K562 (cell line): ENCODE measurements around the gene DTX4. TPM values are rescaled to one million over a fixed set of nuclear protein-coding genes. Genes with fewer than 3 reads are reported as not detected.

ENCODE experiments used
- CXXC5 ChIP-seq: fragments of 250-450 bp; sonication (Bioruptor Pico); IDR thresholded peaks from 2 replicates; pipeline ENCODE4 v1.8.0; 2022; ENCODE audit warnings: inconsistent platforms, mild to moderate bottlenecking, moderate library complexity
- HLTF ChIP-seq: fragments of 450-650 bp; IDR thresholded peaks from 2 replicates; pipeline ENCODE4 v1.6.1; 2016
- L3MBTL2 ChIP-seq: fragments of 450-650 bp; IDR thresholded peaks from 2 replicates; pipeline ENCODE4 v1.6.1; 2016; ENCODE audit warnings: mild to moderate bottlenecking, moderate library complexity
- NR1H2 ChIP-seq: sonication (generic); formaldehyde crosslinking; IDR thresholded peaks from 2 replicates; pipeline ENCODE4 v1.4.0; 2020; ENCODE audit warnings: mild to moderate bottlenecking, missing genetic modification reagents
- POLR2A ChIP-seq: fragments of 450-650 bp; conservative IDR thresholded peaks from 2 replicates; pipeline ENCODE4 v1.6.1; 2016
- PRMT5 ChIP-seq: sonication (generic); formaldehyde crosslinking; IDR thresholded peaks from 2 replicates; pipeline ENCODE4 v1.5.0; 2020; ENCODE audit warnings: missing genetic modification reagents
- RAD51 ChIP-seq: fragments of 450-650 bp; IDR thresholded peaks from 2 replicates; pipeline ENCODE4 v1.7.1; 2016; ENCODE audit warnings: low read depth, mild to moderate bottlenecking, borderline replicate concordance
- SAP30 ChIP-seq: fragments of 200-600 bp; sonication (generic); IDR thresholded peaks from 2 replicates; pipeline ENCODE4 v1.6.1; 2012; ENCODE audit warnings: borderline replicate concordance, low read depth, mild to moderate bottlenecking, moderate library complexity, low read length, control low read depth, inconsistent platforms; ENCODE audit not compliant: insufficient read depth, poor library complexity, severe bottlenecking
- TCF7L2 ChIP-seq: fragments of 150-350 bp; IDR thresholded peaks from 2 replicates; pipeline ENCODE4 v1.6.1; 2016; ENCODE audit warnings: low read depth, mild to moderate bottlenecking, low read length, moderate library complexity
- ZNF263 ChIP-seq: sonication (generic); formaldehyde crosslinking; IDR thresholded peaks from 2 replicates; pipeline ENCODE4 v1.8.0; 2022; ENCODE audit warnings: mild to moderate bottlenecking, missing genetic modification reagents, borderline replicate concordance
- polyA plus RNA-seq, 8 experiments: library from polyadenylated mRNA; depleted of rRNA in 4 of 8; stranded (reverse) in 5 of 8; unstranded in 3 of 8; fragments of >200 nt; fragmentation: Nextera tagmentation in 2 of 8; fragmentation: Illumina TruSeq in 1 of 8; extraction: Ambion mirVana in 2 of 8; extraction: Trizol in 1 of 8; gene quantifications; 2 replicates each; pipeline versions ENCODE4 v1.2.1 to v1.2.3, GENCODE V29; 2011 to 2014; ENCODE audit warnings: inconsistent platforms in 1 of 8, missing spikeins in 1 of 8
- total RNA-seq, 7 experiments: library from RNA; depleted of rRNA in 6 of 7; stranded (reverse); fragments of >200 nt in 6 of 7; fragmentation: Illumina TruSeq in 2 of 7; extraction: Trizol in 2 of 7; gene quantifications; 2 replicates each; pipeline versions ENCODE4 v1.2.1 to v1.2.3, GENCODE V29; 2011 to 2021; ENCODE audit warnings: low replicate concordance in 1 of 7
- TF ChIP-seq, protein P1 (sequence below): fragments of 450-650 bp; IDR thresholded peaks from 2 replicates; pipeline ENCODE4 v1.7.1; 2018; ENCODE audit warnings: mild to moderate bottlenecking, low read depth; ENCODE audit not compliant: partially characterized antibody
- TF ChIP-seq, protein P2 (sequence below): fragments of 250-450 bp; sonication (Bioruptor Pico); IDR thresholded peaks from 2 replicates; pipeline ENCODE4 v1.5.0; 2022; ENCODE audit warnings: mild to moderate bottlenecking
- TF ChIP-seq, protein P3 (sequence below): sonication (generic); formaldehyde crosslinking; IDR thresholded peaks from 2 replicates; pipeline ENCODE4 v1.8.0; 2022; ENCODE audit warnings: missing genetic modification reagents, mild to moderate bottlenecking, borderline replicate concordance
- TF ChIP-seq, protein P4 (sequence below): fragments of 250-450 bp; sonication (Bioruptor Pico); IDR thresholded peaks from 2 replicates; pipeline ENCODE4 v1.4.0; 2020
- TF ChIP-seq, protein P5 (sequence below): sonication (generic); formaldehyde crosslinking; IDR thresholded peaks from 2 replicates; pipeline ENCODE4 v1.8.1; 2023; ENCODE audit warnings: mild to moderate bottlenecking, missing genetic modification reagents, moderate library complexity
- TF ChIP-seq, protein P6 (sequence below): fragments of 450-650 bp; IDR thresholded peaks from 2 replicates; pipeline ENCODE4 v1.6.1; 2016

The DTX4 gene
- total and polyA plus RNA-seq, 9 of the 15 experiments (the other 6 are each of a cell fraction or from before 2014, with no cell fraction given): 0.03 to 0.47 (median 0.04) TPM; not detected in 4

DNA sequence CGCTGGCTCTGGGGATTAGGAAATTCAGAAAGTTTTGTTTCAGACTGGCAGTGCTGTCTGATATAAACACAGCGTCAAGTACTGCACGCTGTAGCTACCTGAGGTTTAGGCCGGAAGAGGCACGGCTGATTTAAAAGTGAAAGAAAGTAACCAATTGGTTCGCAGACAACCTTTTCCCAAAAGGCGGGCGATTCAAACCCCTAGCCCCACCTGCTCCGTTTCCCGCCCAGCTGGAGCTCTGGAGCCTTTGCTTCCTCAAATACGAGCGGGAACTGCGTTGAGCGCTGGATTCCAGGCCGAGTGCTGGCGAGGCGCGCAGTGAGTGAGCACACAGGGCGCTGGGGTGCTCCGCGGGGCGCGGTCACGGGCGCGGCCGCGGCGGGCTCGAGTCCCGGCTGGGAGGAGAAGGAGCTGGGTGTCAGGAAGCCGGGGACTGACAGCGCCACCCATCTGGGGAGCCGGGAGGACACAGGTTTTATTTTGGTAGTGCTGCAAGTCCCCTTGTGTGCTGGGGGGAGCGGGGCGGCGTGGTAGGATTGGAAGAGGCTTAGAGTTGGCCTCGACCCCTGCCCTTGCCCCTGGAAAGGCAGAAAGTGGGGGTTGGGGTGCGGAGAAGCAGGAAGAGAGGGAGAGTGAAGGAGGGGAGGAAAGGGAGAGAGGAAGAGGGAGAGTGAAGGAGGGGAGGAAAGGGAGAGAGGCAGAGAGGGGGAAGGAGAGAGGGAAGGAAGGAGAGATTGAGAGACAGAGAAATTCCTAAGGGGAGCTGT is 27.2 kb upstream of the DTX4 start (continued):
- TF ChIP-seq, protein P1, sequence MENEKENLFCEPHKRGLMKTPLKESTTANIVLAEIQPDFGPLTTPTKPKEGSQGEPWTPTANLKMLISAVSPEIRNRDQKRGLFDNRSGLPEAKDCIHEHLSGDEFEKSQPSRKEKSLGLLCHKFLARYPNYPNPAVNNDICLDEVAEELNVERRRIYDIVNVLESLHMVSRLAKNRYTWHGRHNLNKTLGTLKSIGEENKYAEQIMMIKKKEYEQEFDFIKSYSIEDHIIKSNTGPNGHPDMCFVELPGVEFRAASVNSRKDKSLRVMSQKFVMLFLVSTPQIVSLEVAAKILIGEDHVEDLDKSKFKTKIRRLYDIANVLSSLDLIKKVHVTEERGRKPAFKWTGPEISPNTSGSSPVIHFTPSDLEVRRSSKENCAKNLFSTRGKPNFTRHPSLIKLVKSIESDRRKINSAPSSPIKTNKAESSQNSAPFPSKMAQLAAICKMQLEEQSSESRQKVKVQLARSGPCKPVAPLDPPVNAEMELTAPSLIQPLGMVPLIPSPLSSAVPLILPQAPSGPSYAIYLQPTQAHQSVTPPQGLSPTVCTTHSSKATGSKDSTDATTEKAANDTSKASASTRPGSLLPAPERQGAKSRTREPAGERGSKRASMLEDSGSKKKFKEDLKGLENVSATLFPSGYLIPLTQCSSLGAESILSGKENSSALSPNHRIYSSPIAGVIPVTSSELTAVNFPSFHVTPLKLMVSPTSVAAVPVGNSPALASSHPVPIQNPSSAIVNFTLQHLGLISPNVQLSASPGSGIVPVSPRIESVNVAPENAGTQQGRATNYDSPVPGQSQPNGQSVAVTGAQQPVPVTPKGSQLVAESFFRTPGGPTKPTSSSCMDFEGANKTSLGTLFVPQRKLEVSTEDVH: peak; percentile 85
- TF ChIP-seq ZNF263 (CRISPR knock-in tag) (peak; percentile 77), CXXC5 (CRISPR knock-in tag) (peak; percentile 90), NR1H2 (CRISPR knock-in tag) (peak; percentile 87; the same call in 1 of the 2 replicates), L3MBTL2 (peak; percentile 100), RAD51 (0 out of 2 replicates have a peak, but pooled peaks have one; percentile 7), TCF7L2 (no peak), HLTF (0 out of 2 replicates have a peak, but pooled peaks have one; percentile 47), SAP30 (peak; percentile 86), PRMT5 (CRISPR knock-in tag) (no peak), POLR2A (peak; percentile 67)
- TF ChIP-seq, protein P2, sequence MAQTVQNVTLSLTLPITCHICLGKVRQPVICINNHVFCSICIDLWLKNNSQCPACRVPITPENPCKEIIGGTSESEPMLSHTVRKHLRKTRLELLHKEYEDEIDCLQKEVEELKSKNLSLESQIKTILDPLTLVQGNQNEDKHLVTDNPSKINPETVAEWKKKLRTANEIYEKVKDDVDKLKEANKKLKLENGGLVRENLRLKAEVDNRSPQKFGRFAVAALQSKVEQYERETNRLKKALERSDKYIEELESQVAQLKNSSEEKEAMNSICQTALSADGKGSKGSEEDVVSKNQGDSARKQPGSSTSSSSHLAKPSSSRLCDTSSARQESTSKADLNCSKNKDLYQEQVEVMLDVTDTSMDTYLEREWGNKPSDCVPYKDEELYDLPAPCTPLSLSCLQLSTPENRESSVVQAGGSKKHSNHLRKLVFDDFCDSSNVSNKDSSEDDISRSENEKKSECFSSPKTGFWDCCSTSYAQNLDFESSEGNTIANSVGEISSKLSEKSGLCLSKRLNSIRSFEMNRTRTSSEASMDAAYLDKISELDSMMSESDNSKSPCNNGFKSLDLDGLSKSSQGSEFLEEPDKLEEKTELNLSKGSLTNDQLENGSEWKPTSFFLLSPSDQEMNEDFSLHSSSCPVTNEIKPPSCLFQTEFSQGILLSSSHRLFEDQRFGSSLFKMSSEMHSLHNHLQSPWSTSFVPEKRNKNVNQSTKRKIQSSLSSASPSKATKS (CRISPR knock-in tag): no peak
- TF ChIP-seq, protein P3, sequence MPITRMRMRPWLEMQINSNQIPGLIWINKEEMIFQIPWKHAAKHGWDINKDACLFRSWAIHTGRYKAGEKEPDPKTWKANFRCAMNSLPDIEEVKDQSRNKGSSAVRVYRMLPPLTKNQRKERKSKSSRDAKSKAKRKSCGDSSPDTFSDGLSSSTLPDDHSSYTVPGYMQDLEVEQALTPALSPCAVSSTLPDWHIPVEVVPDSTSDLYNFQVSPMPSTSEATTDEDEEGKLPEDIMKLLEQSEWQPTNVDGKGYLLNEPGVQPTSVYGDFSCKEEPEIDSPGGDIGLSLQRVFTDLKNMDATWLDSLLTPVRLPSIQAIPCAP (CRISPR knock-in tag): peak; percentile 95
- TF ChIP-seq, protein P4, sequence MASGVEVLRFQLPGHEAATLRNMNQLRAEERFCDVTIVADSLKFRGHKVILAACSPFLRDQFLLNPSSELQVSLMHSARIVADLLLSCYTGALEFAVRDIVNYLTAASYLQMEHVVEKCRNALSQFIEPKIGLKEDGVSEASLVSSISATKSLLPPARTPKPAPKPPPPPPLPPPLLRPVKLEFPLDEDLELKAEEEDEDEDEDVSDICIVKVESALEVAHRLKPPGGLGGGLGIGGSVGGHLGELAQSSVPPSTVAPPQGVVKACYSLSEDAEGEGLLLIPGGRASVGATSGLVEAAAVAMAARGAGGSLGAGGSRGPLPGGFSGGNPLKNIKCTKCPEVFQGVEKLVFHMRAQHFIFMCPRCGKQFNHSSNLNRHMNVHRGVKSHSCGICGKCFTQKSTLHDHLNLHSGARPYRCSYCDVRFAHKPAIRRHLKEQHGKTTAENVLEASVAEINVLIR (CRISPR knock-in tag): no peak
- TF ChIP-seq, protein P5, sequence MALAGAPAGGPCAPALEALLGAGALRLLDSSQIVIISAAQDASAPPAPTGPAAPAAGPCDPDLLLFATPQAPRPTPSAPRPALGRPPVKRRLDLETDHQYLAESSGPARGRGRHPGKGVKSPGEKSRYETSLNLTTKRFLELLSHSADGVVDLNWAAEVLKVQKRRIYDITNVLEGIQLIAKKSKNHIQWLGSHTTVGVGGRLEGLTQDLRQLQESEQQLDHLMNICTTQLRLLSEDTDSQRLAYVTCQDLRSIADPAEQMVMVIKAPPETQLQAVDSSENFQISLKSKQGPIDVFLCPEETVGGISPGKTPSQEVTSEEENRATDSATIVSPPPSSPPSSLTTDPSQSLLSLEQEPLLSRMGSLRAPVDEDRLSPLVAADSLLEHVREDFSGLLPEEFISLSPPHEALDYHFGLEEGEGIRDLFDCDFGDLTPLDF: peak; percentile 100
- TF ChIP-seq, protein P6, sequence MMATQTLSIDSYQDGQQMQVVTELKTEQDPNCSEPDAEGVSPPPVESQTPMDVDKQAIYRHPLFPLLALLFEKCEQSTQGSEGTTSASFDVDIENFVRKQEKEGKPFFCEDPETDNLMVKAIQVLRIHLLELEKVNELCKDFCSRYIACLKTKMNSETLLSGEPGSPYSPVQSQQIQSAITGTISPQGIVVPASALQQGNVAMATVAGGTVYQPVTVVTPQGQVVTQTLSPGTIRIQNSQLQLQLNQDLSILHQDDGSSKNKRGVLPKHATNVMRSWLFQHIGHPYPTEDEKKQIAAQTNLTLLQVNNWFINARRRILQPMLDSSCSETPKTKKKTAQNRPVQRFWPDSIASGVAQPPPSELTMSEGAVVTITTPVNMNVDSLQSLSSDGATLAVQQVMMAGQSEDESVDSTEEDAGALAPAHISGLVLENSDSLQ: peak; percentile 62
